Germinal center (tissue), 1 donor: Measurements from ENCODE around the gene KCNQ1.

Experiments used
- DNase-seq: peaks from one replicate; pipeline ENCODE4 v3.0.0; 2012; ENCODE audit warnings: mixed read lengths, low spot score

KCNQ1 gene

GRCh38 chr11:2425506-2425905 lies 19.3 kb upstream of the KCNQ1 start:
- no peak for DNase-seq

DNA sequence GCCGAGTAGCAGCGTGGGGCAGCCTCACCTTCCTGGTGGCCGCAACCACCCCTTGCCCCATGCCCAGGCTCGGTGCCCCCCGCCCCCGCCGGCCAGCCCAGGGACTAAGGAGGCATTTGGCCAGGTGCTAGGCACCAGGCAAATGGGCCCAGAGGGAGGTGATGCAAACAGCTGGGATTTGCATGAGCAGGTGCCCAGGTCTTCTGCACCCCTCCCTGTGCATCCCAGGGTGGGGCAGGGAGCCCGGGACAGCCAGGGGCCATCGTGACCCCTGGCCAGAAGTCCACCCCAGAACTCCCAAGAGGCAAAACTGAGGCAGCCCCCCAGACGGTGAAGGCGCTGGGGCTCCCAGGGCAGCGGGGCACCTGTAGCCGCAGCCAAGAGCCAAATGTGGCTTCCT lies 18.6 kb upstream of the KCNQ1 start:
- DNase-seq: no peak

DNA sequence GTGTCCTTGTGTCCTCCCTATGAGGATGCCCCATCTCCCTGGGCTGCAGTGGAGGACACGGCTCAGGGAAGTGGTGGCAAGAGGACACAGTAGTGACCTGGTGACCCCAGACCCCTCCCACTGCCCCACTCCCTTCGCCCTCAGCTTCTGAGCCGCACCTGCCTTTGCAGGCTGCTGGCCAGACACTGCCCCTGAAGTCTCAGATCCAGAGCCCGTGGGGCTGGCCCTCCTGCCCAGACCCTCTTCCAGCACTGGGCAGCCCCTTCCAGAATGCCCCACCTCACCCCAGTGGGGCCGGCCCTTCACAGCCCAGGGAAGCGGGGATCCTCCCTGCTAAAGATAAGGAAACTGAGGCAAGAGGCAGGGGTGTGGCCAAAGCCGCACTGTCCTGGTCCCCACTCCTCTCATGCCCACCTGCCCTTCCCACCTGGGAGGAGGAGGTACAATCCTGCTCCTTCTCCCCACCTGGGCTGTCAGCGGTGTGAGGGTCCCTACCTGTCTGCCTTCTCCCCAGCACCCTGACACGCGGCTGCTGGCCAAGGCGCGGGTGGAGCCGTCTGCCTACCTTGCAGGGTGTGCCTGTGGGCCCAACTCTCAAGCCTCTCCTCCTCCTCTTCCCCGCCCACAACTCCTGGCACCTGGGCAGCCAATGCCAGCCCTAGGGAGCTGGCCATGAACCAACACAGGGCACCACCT lies 17.8 kb upstream of the KCNQ1 start:
- no peak for DNase-seq

DNA sequence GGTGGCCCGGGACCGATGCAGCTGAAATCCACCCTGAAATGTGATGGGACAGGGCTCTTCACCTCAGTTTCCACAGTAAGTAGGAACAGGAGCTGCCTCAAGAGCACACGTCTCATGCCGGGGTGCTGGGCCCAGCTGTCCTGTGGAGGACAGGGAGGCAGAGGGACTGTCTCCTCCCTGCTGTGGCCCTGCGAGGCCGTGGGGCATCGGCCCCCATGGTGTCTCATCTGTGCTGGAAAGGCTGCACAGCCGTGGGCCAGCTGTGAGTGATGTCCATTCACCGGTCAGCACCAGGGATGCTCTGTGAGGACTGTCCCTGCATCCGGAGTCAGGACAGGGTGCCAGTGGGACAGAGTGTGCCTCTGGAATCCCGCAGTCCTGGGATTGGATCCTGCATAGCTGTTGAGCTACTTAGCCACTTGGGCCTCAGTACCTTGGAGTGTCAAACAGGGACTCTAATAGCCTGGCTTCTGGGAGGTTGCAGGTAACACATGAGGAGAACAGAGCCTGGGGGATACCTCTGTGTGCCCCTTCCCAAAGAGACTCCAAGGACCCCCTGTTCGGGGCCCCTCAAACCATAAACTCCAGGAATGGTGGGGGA lies 17.0 kb upstream of the KCNQ1 start:
- no peak for DNase-seq

DNA sequence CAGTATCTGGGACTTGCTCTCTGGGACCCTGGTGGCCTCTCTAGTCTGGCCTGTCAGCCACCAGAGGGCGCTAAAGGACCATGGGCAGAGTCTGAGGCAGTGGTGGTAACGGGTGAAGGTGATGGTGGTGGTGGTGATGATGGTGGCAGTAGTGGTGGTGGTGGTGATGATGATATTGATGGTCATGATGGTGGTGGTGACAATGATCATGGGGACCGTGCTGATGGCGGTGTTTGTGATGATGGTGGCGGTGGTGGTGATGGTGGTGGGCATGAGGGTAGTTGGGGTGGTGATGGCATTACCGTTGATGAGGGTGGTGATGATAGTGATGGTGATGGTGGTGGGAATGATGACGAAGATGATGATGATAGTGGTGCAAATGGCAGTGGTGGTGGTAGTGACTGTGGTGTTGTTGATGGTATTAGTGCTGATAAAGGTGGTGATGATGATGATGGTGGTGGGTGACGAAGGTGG lies 16.4 kb upstream of the KCNQ1 start:
- peak; percentile 77 for DNase-seq

GRCh38 chr11:2431395-2431794 lies 13.4 kb upstream of the KCNQ1 start:
- no peak for DNase-seq

DNA sequence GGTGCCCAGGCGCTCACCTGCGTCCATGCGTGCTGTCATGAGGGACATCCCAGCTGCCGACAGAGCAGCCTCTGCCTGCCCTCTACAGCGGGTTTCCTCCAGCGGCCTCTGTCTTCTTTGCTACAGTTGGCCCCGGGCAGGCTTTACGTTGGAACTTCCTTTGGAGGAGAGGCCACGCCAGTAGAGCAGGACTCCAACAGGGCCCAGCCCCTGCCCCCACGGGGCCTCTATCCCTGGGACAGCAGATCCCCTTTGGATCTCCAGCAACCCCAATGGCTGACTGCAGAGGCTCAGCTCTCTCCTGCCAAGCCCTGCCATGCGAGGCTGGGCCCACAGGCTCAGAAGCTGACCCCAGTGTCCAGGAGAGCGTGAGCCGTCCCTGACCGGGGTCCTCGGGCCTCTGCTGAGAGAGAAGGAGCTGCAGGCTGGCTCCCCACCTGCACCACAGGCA lies 12.6 kb upstream of the KCNQ1 start:
- DNase-seq: no peak

DNA sequence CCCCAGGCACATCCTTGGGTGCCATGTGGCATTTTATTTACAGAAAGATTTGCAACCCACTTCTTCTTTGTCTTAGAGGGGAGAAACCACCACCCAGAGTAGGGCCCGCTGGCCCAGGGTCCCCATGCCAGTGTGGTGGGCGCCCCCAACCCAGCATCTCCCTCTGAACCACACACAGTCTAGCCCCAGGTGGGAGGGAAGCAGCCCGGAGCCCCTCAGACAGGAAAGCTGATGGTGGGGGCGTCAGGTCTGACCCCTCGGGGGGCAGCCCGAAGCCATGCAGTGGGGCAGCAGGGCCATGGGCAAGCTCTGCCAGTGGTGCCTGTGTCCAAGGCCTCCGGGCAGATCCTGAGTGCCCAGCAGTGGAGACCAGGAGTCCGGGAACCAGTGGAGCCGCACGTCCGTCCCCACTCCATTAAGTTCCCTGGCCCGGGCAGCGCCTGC lies 12.2 kb upstream of the KCNQ1 start:
- DNase-seq: no peak

DNA sequence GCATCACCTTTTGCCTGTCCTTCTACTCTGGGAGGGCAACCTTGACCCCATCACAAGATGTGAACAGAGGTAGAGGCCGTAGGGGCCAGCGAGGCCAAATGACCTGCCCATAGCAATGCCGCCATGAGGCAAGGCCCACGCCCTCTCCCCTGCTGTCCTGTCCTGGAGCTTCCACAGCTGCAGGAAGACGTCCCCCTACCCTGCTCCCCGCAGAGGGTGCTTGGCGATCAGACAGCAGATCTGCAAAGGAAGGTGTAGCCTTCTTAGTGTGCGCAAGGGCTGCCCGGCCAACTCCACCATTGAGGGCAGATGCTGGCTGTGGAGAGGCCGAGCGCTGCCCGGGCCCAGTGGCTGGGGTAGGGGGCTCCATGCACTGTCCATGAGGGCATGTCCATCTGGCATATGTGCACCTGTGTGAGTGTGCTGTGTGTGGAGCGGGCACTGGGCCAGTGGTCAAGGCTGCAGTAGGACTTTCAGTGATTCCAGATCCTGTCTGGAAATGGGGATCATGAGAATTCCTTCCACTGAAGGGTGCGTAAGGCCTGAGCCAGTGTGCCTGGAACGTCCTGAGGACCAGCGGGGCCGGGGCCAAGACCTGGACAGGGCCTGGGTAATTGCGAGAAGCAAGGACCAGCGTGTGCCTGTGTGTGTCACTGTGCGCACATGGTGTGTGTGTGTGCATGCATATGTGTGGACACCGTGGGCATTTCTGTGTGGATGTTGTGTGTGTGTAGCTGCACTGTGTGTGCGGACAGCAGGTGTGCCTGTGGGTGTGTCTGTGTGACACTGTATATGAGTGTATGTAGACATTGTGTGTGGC lies 11.5 kb upstream of the KCNQ1 start:
- no peak for DNase-seq

GRCh38 chr11:2434008-2434407 lies 10.8 kb upstream of the KCNQ1 start:
- no peak for DNase-seq

DNA sequence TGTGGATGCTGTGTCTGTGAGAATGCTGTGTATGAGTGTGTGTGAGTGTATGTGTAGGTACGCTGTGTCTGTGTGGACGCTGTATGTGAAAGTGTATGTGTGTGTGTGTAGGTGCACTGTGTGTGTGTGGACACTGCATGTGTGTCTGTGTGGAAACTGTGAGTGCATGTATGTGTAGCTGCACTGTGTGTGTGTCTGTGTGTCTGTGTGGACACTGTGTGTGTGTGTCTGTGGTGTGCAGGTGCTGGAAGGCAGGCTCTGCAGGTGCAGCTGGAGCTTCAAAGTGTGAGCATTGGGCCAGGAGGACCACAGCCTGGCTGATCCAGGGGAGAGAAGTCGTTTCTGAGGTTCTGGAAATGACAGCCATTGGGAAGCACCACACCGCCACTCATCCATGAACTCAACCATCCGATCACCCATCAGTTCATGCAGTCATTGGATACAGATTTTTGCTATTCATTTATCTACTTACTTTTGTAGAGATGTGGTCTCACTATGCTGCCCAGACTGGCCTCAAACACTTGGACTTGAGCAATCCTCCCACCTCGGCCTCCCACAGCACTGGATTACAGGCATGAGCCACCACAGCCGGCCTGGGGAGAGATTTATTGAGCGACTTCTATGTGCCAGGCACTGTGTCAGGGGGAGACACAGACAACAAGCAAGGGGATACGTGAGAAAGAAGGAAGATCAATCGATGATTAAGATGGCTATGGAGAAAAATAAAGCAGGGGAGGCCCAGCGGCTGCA lies 10.1 kb upstream of the KCNQ1 start:
- DNase-seq: no peak

DNA sequence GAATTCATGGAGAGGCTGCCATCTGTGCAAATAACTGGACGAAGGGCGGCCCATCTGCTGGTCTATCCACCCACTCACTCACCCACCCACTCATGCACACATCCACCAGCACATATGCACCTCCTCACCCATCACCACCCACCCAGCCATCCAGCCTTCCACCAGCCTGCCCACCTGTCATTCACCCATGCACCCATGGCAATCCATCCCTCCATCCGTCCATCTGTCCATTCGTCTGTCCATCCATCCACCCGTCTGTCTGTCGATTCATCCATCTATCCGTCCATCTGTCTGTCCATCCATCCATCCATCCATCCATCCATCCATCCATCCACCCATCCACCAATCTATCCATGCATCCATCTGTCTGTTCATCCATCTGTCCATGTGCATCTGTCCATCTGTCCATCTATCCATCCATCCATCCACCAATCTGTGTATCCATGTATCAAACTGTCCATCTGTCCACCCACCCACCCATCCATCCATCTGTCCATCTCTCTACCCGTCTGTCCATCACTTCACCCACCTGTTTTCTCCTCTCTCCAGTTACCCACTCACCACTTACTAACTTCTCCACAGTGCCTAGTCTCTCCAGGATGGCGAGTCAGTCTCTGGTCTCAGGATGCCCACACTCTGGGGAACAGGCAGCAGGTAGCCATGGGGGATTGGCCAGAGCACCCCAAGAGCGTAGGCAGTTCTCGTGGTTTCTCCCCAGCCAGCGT lies 9.4 kb upstream of the KCNQ1 start:
- DNase-seq: no peak

GRCh38 chr11:2436013-2436520 lies 8.7 kb upstream of the KCNQ1 start:
- DNase-seq: no peak

DNA sequence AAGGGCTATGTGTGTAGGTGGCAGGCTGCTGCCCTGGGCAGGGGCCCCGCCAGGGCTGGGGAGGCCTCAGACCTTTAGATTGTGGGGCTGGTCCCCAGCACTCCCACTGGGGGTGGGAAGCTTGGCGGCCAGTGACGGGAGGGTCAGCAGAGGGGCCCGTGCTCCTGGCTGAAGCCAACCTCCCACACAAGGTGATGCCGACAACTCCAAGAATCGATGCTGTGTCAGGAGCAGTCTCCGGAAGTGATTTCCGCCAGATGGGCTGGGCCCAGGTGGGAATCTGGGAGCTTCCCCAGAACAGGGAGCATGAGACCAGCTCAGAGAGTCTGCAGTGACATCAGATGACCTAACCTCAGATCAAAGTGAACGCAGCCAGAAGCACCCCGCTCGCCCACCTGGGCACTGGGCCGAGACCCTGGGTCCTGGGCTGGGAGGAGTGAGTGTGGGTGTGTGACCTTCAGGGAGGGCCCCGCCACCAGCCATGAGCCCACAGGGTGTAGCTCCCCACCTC lies 8.2 kb upstream of the KCNQ1 start:
- no peak for DNase-seq

DNA sequence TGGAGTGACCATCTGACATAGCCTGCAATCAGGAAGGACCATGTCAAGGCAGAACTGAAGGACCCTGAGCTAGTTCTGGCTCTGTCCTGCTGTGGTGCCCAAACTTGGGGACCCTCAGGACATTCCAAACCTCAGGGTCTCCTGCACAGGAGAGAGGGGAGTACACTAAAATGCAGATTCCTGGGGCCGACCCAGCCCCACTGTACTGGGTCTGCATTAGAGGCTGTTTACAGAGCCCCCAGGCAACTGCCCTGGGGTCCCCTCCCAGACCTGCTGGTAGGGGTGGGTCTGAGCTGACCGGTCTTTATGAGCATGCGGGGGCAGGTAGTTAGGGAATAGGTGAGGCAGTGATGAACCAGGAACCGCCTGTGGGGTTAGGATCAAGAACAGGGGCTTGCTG lies 7.3 kb upstream of the KCNQ1 start:
- DNase-seq: no peak

- DNase-seq: no peak
Measured at GRCh38 chr11:2439820-2440219, 5.0 kb upstream of the KCNQ1 start.

DNA sequence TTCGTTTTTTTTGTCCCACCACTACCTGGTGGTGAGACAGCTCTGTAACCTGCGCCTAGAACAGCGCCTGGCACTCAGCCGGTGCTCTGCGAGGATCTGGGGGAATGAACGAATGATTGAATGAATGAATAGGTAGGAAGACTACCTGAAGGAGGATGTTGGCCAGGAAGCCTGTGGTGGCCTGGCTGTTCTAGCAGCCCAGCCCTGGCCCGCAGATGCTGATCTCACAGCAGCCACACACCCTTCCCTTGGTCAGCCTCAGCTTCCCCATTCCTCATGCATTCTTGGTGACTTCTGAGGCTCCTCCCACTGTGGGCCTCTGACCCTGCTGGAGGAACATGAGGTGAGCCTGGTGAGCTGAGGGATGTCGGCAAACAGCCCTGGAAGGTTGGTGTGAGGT lies 4.2 kb upstream of the KCNQ1 start:
- DNase-seq: no peak

- DNase-seq: no peak
Measured at GRCh38 chr11:2441171-2441570, 3.6 kb upstream of the KCNQ1 start.

DNA sequence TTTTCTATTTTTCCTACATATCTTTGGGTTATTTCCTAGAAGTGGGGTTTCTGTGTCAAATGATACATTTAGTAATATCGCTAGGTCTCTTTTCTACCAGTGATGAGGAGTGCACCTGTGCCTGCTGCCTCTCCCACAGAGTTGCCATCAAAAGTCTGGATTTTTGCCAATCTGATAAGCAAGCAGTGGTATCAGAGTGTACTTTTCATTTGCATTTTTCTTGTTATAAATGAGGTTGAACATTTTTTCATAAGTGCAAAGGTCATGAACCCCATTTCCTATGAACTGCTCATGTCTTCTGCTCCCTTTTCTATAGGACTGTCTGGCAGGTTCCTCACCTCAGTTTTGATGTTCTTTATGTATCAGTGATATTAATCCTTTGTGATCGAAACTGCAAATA lies 2.2 kb upstream of the KCNQ1 start:
- no peak for DNase-seq

- DNase-seq: no peak
Measured at GRCh38 chr11:2443406-2443805, 1.4 kb upstream of the KCNQ1 start.
